Dermis lymphatic vessel endothelial cell (primary cell): Measurements from ENCODE around the gene NAT9. TPM values are rescaled to one million over a fixed set of nuclear protein-coding genes. Genes with fewer than 3 reads are reported as not detected.

Experiments
- total RNA-seq: library from RNA; depleted of rRNA; stranded (reverse); fragments of >200 nt; gene quantifications from 2 replicates; pipeline ENCODE4 v1.2.1, GENCODE V29; 2014

The NAT9 gene
- total RNA-seq, result 23.4 and 25.4 TPM in 2 replicates

GRCh38 chr17:74776044-74776962, at the start of gene NAT9:
Gene NAT9, minus strand, starts transcription at chr17:74776345. Its CDS starts 647 bp downstream, at chr17:74775698.

DNA sequence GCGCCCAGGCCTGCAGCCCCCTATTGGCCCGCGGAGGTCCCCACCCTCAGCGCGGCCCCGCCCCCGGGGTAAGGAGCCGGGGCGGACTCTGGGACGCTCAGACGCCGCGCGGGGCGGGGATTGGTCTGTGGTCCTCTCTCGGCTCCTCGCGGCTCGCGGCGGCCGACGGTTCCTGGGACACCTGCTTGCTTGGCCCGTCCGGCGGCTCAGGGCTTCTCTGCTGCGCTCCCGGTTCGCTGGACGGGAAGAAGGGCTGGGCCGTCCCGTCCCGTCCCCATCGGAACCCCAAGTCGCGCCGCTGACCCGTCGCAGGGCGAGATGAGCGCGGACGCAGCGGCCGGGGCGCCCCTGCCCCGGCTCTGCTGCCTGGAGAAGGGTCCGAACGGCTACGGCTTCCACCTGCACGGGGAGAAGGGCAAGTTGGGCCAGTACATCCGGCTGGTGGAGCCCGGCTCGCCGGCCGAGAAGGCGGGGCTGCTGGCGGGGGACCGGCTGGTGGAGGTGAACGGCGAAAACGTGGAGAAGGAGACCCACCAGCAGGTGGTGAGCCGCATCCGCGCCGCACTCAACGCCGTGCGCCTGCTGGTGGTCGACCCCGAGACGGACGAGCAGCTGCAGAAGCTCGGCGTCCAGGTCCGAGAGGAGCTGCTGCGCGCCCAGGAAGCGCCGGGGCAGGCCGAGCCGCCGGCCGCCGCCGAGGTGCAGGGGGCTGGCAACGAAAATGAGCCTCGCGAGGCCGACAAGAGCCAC, 27.4 kb downstream of the NAT9 start, which contains the start of gene NHERF1:
Gene NHERF1 (plus strand): TSS at position 100 of the 750 bp plus-strand sequence. CDS start 219 bp downstream, at position 319.

GRCh38 chr17:74736513-74737298, 39.4 kb downstream of the NAT9 start, which contains the start of gene RAB37:
Gene RAB37, plus strand, starts transcription at chr17:74737256. Its CDS starts 17 bp downstream, at chr17:74737273.

Other genes starting within 250 kb of the NAT9 start
- not detected in 2 replicates for gene CD300LB, start 244.9 kb downstream of the NAT9 start, total RNA-seq
- not detected in 2 replicates for gene CD300C, start 230.2 kb downstream of the NAT9 start, total RNA-seq
- not detected in 2 replicates for gene CD300H, start 208.8 kb downstream of the NAT9 start, total RNA-seq
- not detected in 2 replicates for gene CD300LD, start 184.1 kb downstream of the NAT9 start, total RNA-seq
- not detected in 2 replicates for gene CD300E, start 152.6 kb downstream of the NAT9 start, total RNA-seq
- not detected in 2 replicates for gene CD300LF, start 63.4 kb downstream of the NAT9 start, total RNA-seq
- gene RAB37, start 39.1 kb downstream of the NAT9 start, total RNA-seq, result 0.22 and 0.26 TPM in 2 replicates
- 4.2 and 5.8 TPM in 2 replicates for gene NHERF1, start 27.7 kb downstream of the NAT9 start, total RNA-seq
- gene GRIN2C, start 83.5 kb upstream of the NAT9 start, total RNA-seq, result under 0.01 TPM in 1 of 2 replicates, not detected in the other
- 19.3 and 20.4 TPM in 2 replicates for gene FDXR, start 96.6 kb upstream of the NAT9 start, total RNA-seq
- not detected in 2 replicates for gene FADS6, start 117.3 kb upstream of the NAT9 start, total RNA-seq
- gene USH1G, start 146.9 kb upstream of the NAT9 start, total RNA-seq, result not detected in 2 replicates
- not detected in 2 replicates for gene OTOP2, start 147.9 kb upstream of the NAT9 start, total RNA-seq
- gene OTOP3, start 159.6 kb upstream of the NAT9 start, total RNA-seq, result not detected in 2 replicates
- gene HID1, start 196.4 kb upstream of the NAT9 start, total RNA-seq, result 41.6 and 45.6 TPM in 2 replicates
- 4.3 and 7.0 TPM in 2 replicates for gene CDR2L, start 211.3 kb upstream of the NAT9 start, total RNA-seq
- gene MRPL58, start 236.3 kb upstream of the NAT9 start, total RNA-seq, result 17.1 and 18.3 TPM in 2 replicates